HEK293 (cell line): ENCODE results near the gene MSH4.
"Not testable (repeated sequence)": the region's sequence is repeated elsewhere in the genome, so short reads cannot be mapped to it uniquely, and the experiment has no call there.

Source experiments
- CTCF ChIA-PET: fragments of 350-600 bp; formaldehyde crosslinking; extraction: SDS; loops from one replicate; lab custom pipeline; 2021; ENCODE audit warnings: antibody characterized with exemption; lab: Yijun Ruan, JAX
- POLR2A ChIA-PET: fragments of 300-600 bp; formaldehyde crosslinking; extraction: SDS; loops from one replicate; lab custom pipeline; 2020; ENCODE audit warnings: antibody characterized with exemption, inconsistent platforms; lab: Yijun Ruan, JAX
- H3K27ac ChIP-seq: fragments of 200-500 bp; sonication (Bioruptor generic); 2 replicates; pipeline ENCODE4 v1.5.1; 2014; ENCODE audit warnings: low read depth, low read length, control low read depth, inconsistent platforms; ENCODE audit errors: extremely low read depth
- H3K36me3 ChIP-seq, 2 experiments: fragments of 200-500 bp in 1 of 2; sonication (Bioruptor generic) in 1 of 2; 1 replicate in 1 of 2; 2 replicates in 1 of 2; pipeline ENCODE4 v1.5.1; 2014 to 2017; ENCODE audit warnings: inconsistent platforms in 2 of 2, low read length in 2 of 2; ENCODE audit not compliant: control insufficient read depth in 2 of 2, insufficient read depth in 1 of 2
- H3K4me1 ChIP-seq: fragments of 200-500 bp; sonication (Bioruptor generic); 2 replicates; pipeline ENCODE4 v1.5.1; 2014; ENCODE audit warnings: mild to moderate bottlenecking, low read length, inconsistent platforms; ENCODE audit not compliant: control insufficient read depth, insufficient read depth
- H3K4me3 ChIP-seq: 2 replicates; pipeline ENCODE4 v1.5.1; 2011; ENCODE audit warnings: low read depth, mild to moderate bottlenecking, control low read depth, low read length, moderate library complexity
- H3K9me3 ChIP-seq: fragments of 200-500 bp; sonication (Bioruptor generic); 2 replicates; pipeline ENCODE4 v1.5.1; 2014; ENCODE audit warnings: low read depth, low read length, inconsistent platforms; ENCODE audit not compliant: control insufficient read depth, insufficient read depth
- GLI2 ChIP-seq: fragments of 450-650 bp; formaldehyde crosslinking; IDR thresholded peaks from 2 replicates; pipeline ENCODE4; 2017; ENCODE audit warnings: missing biosample characterization, missing genetic modification characterization, low read depth, borderline replicate concordance
- PRDM10 ChIP-seq: fragments of 450-650 bp; formaldehyde crosslinking; IDR thresholded peaks from 2 replicates; pipeline ENCODE4 v1.5.1; 2016; ENCODE audit warnings: missing biosample characterization, missing genetic modification characterization
- RBAK ChIP-seq: fragments of 450-650 bp; formaldehyde crosslinking; IDR thresholded peaks from 2 replicates; pipeline ENCODE4 v1.5.1; 2016; ENCODE audit warnings: missing biosample characterization, missing genetic modification characterization
- SP2 ChIP-seq: fragments of 450-650 bp; formaldehyde crosslinking; IDR thresholded peaks from 2 replicates; pipeline ENCODE4 v1.5.1; 2016; ENCODE audit warnings: missing biosample characterization, missing genetic modification characterization
- ZBTB17 ChIP-seq: fragments of 450-650 bp; formaldehyde crosslinking; IDR thresholded peaks from 2 replicates; pipeline ENCODE4 v1.5.1; 2016; ENCODE audit warnings: missing biosample characterization, missing genetic modification characterization
- ZIC2 ChIP-seq: fragments of 450-650 bp; formaldehyde crosslinking; IDR thresholded peaks from 2 replicates; pipeline ENCODE4 v1.5.1; 2016; ENCODE audit warnings: missing biosample characterization, missing genetic modification characterization
- ZNF146 ChIP-seq: fragments of 450-650 bp; formaldehyde crosslinking; IDR thresholded peaks from 2 replicates; pipeline ENCODE4 v1.5.1; 2016; ENCODE audit warnings: missing biosample characterization, missing genetic modification characterization
- ZNF214 ChIP-seq: fragments of 450-650 bp; formaldehyde crosslinking; IDR thresholded peaks from 2 replicates; pipeline ENCODE4 v1.5.1; 2017; ENCODE audit warnings: missing biosample characterization, mild to moderate bottlenecking, missing genetic modification characterization, borderline replicate concordance
- ZNF350 ChIP-seq: fragments of 450-650 bp; formaldehyde crosslinking; IDR thresholded peaks from 2 replicates; pipeline ENCODE4 v1.5.0; 2017; ENCODE audit warnings: missing biosample characterization, mild to moderate bottlenecking, missing genetic modification characterization
- ZNF362 ChIP-seq: fragments of 450-650 bp; formaldehyde crosslinking; IDR thresholded peaks from 2 replicates; pipeline ENCODE4 v1.5.1; 2016; ENCODE audit warnings: missing biosample characterization, missing genetic modification characterization
- ZNF544 ChIP-seq: fragments of 450-650 bp; formaldehyde crosslinking; IDR thresholded peaks from 2 replicates; pipeline ENCODE4 v1.5.0; 2017; ENCODE audit warnings: missing biosample characterization, missing genetic modification characterization
- ZNF658 ChIP-seq: fragments of 450-650 bp; formaldehyde crosslinking; IDR thresholded peaks from 2 replicates; pipeline ENCODE4; 2016; ENCODE audit warnings: missing biosample characterization, missing genetic modification characterization
- ZNF704 ChIP-seq: fragments of 450-650 bp; formaldehyde crosslinking; IDR thresholded peaks from 2 replicates; pipeline ENCODE4 v1.5.1; 2016; ENCODE audit warnings: missing biosample characterization, missing genetic modification characterization
- ZNF76 ChIP-seq: fragments of 450-650 bp; formaldehyde crosslinking; IDR thresholded peaks from 2 replicates; pipeline ENCODE4; 2016; ENCODE audit warnings: low read depth, missing biosample characterization, missing genetic modification characterization, borderline replicate concordance
- ZNF837 ChIP-seq: fragments of 450-650 bp; formaldehyde crosslinking; IDR thresholded peaks from 2 replicates; pipeline ENCODE4 v1.5.1; 2016; ENCODE audit warnings: missing biosample characterization, missing genetic modification characterization

The MSH4 gene

GRCh38 chr1:75771978-75772377 lies 24.7 kb upstream of the MSH4 start:
- Histone ChIP-seq H3K36me3 (no peaks in the 10 kb centered on the region), H3K4me3 (no peak overlapping the region), H3K4me1 (no peaks in the 10 kb centered on the region), H3K9me3 (no peaks in the 10 kb centered on the region), H3K27ac (no peak overlapping the region)
- TF ChIP-seq SP2 (tag by site-specific recombination): no peak
- TF ChIP-seq ZNF214: no peak
- no peak for TF ChIP-seq ZNF658 (tag by site-specific recombination)
- no peak for TF ChIP-seq ZNF350 (tag by site-specific recombination)
- no peak for TF ChIP-seq ZIC2 (tag by site-specific recombination)
- no peak for TF ChIP-seq ZNF837
- no peak for TF ChIP-seq ZNF544 (tag by site-specific recombination)
- TF ChIP-seq GLI2: no peak
- ChIA-PET CTCF (no interaction called here), POLR2A (no interaction called here)

DNA sequence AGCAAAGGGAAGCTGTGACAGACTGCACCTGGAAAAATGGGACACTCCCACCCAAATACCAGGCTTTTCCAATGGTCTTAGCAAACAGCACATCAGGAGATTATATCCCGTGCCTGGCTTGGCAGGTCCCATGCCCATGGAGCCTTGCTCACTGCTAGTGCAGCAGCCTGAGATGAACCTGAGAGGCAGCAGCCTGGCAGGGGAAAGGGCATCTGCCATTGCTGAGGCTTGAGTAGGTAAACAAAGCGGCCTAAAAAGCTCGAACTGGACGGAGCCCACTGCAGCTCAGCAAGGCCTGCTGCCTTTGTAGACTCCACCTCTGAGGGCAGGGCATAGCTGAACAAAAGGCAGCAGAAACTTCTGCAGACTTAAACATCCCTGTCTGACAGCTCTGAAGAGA lies 18.9 kb upstream of the MSH4 start:
- not testable (repeated sequence) for H3K9me3 ChIP-seq, H3K4me3 ChIP-seq, H3K36me3 ChIP-seq, H3K27ac ChIP-seq, H3K4me1 ChIP-seq
- CTCF ChIA-PET: interaction anchor here (0.6 kb wide), 1 partner anchor 163 kb away, joined by 3 read pairs; no protein-coding TSS in a partner anchor
- POLR2A ChIA-PET: interaction anchor here (2.0 kb wide), 1 partner anchor 8 kb away, joined by 10 read pairs; the partner anchor contains the start of gene RABGGTB

GRCh38 chr1:75778694-75779093 lies 18.0 kb upstream of the MSH4 start:
- H3K9me3 ChIP-seq, H3K4me3 ChIP-seq, H3K27ac ChIP-seq, POLR2A ChIA-PET, H3K4me1 ChIP-seq, H3K36me3 ChIP-seq: not testable (repeated sequence)
- CTCF ChIA-PET: interaction anchor here (0.6 kb wide), 1 partner anchor 164 kb away, joined by 3 read pairs; no protein-coding TSS in a partner anchor

- CTCF ChIA-PET, H3K4me1 ChIP-seq: not testable (repeated sequence)
These were observed 16.5 kb upstream of the MSH4 start for GRCh38 chr1:75780183-75780582.

GRCh38 chr1:75783920-75784319 lies 12.8 kb upstream of the MSH4 start:
- H3K4me3 ChIP-seq, H3K4me1 ChIP-seq, H3K27ac ChIP-seq, CTCF ChIA-PET, H3K9me3 ChIP-seq, POLR2A ChIA-PET: not testable (repeated sequence)
- peaks cover 7 to 20% of the 10 kb centered on the region in 2 experiments; a peak in 2 of 3 replicates for H3K36me3 ChIP-seq
- TF ChIP-seq ZNF146 (tag by site-specific recombination): peak; percentile 97

More at GRCh38 chr1:75780183-75780582, 16.5 kb upstream of the MSH4 start:
- H3K27ac ChIP-seq, H3K9me3 ChIP-seq, H3K36me3 ChIP-seq, H3K4me3 ChIP-seq, POLR2A ChIA-PET: not testable (repeated sequence)

DNA sequence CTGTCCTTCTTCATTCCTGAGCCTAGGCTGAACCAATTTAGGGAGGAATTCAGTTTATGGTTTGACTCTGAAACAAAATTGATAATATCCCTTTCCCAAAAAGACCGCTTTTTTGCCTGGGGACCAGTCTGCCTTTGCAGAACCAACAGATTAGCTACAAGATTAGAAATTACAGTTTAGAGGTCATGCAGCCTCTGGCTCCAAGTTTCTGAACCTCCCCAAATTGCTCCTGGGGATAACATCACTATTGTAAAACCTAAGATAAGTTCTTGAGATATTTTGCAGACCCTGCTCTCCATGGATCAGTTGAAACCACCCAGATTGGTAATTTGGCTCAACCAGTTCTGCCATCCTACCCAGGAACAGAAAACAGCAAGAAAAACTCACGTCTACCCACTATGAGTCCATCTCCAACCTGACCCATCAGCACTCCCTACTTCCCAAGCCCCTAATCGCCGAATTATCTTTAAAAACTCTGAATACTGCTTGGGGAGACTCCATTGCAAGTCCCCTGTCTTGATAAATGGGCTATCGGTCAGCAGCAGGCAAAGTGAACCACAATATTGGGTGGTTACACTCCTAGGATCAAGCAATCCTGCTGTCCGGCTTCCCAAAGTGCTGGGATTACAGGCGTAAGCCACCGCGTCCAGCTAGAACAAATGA lies 11.2 kb upstream of the MSH4 start:
- H3K4me1 ChIP-seq: no peaks in the 10 kb centered on the region
- no peak for TF ChIP-seq ZNF704
- TF ChIP-seq ZNF362 (tag by site-specific recombination): no peak
- no peak for TF ChIP-seq RBAK (tag by site-specific recombination)
- peak; percentile 14; the same call in 1 of the 2 replicates for TF ChIP-seq PRDM10 (tag by site-specific recombination)
- 0 out of 2 replicates have a peak, but pooled peaks have one; percentile 8 for TF ChIP-seq ZNF76 (tag by site-specific recombination)
- TF ChIP-seq ZBTB17: peak; percentile 85
- TF ChIP-seq, all 188 proteins: peak for 3
- peaks cover 10 to 36% of the 10 kb centered on the region in 2 experiments; a peak in 2 of 3 replicates for H3K36me3 ChIP-seq
- ChIA-PET CTCF (no interaction called here), POLR2A (interaction anchor here (0.6 to 1.7 kb wide), 11 partner anchors 8 to 57 kb away, joined by 3 to 10 read pairs (median 4); no protein-coding TSS in a partner anchor)
- peak overlapping the region; percentile 39; the same call in 1 of the 2 replicates for H3K27ac ChIP-seq
- H3K9me3 ChIP-seq: no peaks in the 10 kb centered on the region
- H3K4me3 ChIP-seq: peak overlapping the region; percentile 79
